Hepatocyte (in vitro differentiated cells): ENCODE measurements around the gene RADX.

ENCODE experiments used
- CTCF ChIP-seq: fragments of 200-600 bp; sonication (generic); IDR thresholded peaks from 2 replicates; pipeline ENCODE4 v1.5.1; 2016; ENCODE audit warnings: antibody characterized with exemption, mild to moderate bottlenecking; ENCODE audit not compliant: poor library complexity
- EZH2 ChIP-seq: fragments of 200-600 bp; sonication (generic); IDR thresholded peaks from 2 replicates; pipeline ENCODE4 v1.6.1; 2016; ENCODE audit warnings: antibody characterized with exemption, mild to moderate bottlenecking, borderline replicate concordance

GRCh38 chrX:106613277-106613676 lies 1.5 kb downstream of the RADX start:
- TF ChIP-seq EZH2 (no peak), CTCF (no peak)
